Retinal pigment epithelial cell (primary cell): Measurements from ENCODE around the gene NHLH1.

Experiments used
- DNase-seq: peaks from one replicate; pipeline ENCODE4 v3.0.0-alpha.2; 2010; ENCODE audit warnings: low read depth
- H3K4me3 ChIP-seq: 2 replicates; pipeline ENCODE4 v1.5.1; 2011; ENCODE audit warnings: mild to moderate bottlenecking, low read length, control low read depth, moderate library complexity
- CTCF ChIP-seq: conservative IDR thresholded peaks from 2 replicates; pipeline ENCODE4 v1.5.1; 2011; ENCODE audit warnings: low read depth, low read length, control low read depth, inconsistent platforms

NHLH1 gene

DNA sequence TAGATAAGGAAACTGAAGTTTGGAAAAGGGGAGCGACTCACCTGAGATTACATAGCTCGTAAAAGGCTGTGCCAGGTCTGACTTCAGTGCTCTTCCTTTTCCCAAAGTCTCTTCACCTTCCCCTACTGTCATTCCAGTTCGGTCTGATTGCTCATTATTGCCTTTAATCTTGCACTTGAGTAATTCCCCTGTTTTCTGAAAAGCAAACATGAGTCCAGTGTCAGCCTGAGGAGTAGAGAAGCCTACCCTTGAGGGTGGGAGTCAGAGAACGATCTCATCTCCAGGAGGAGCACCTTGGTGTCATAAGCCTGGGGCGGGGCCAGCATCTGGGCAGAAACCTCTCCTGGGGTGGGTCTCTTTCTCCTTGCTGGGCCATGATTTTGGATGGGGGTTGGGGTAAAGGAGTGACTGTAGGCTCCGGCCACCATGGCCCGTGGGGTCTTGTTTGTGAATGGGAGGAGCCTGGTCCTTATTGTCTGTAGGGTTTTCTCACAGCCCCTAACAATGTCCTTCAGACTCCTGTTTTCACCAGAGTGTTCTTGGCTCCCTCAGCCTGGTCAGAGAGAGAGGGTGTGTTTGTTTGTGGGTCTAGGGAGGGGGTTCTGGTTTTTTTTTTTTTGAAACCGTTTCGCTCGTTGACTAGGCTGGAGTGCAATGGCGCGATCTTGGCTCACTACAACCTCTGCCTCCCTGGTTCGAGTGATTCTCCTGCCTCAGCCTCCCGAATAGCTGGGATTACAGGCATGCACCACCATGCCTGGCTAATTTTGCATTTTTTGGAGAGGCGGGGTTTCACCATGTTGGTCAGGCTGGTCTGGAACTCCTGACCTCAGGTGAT is 39.5 kb downstream of the NHLH1 start:
- no peak for TF ChIP-seq CTCF
- no peak overlapping the region for H3K4me3 ChIP-seq
- DNase-seq, result no peak

GRCh38 chr1:160407839-160408801 is 41.2 kb downstream of the NHLH1 start:
- DNase-seq, result no peak
- TF ChIP-seq CTCF, result no peak
- H3K4me3 ChIP-seq, result no peak overlapping the region

DNA sequence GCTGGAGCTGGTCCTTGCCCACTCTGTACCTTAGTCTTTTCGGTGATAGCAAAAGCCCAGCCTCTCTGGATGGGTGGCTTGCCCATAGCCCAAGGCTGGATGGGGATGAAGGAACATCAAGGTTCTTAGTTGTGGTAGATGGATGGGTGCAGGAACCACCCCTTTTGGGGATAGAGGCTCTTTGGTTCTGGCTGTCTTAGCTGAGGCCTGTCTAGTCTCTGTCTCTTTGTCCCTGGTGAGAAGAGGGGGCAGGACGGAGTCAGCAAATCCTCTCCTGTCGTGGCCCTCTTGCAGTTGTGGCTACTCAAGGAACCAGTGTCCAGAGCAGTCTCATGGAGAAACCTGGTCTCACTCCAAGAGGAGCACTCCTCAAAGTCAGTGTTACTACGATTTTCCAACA is 42.0 kb downstream of the NHLH1 start:
- H3K4me3 ChIP-seq, result no peak overlapping the region
- no peak for DNase-seq
- TF ChIP-seq CTCF, result no peak

- TF ChIP-seq CTCF, result no peak
- no peak overlapping the region for H3K4me3 ChIP-seq
- no peak for DNase-seq
Observed at GRCh38 chr1:160409486-160409885, 42.6 kb downstream of the NHLH1 start.

GRCh38 chr1:160410406-160411005 is 43.6 kb downstream of the NHLH1 start:
- no peak for TF ChIP-seq CTCF
- no peak for DNase-seq
- H3K4me3 ChIP-seq, result no peak overlapping the region

GRCh38 chr1:160411271-160412027 is 44.6 kb downstream of the NHLH1 start:
- no peak for DNase-seq
- peak; percentile 19 for TF ChIP-seq CTCF
- H3K4me3 ChIP-seq, result no peak overlapping the region
